ENCODE measurements around the gene PRKN.

The PRKN gene

GRCh38 chr6:161453558-161453957 lies 1274.0 kb downstream of the PRKN start:
- no peak for DNase-seq
- no peak overlapping the region for H3K27ac Mint-ChIP-seq
- peaks cover under 1% of the 10 kb centered on the region for H3K27me3 Mint-ChIP-seq (ENCODE audit: low read depth, poor library complexity)
- no peak for TF ChIP-seq CTCF (IDR thresholded peaks at IDR 0.05)
- no peaks in the 10 kb centered on the region for H3K9me3 Mint-ChIP-seq
- no peak overlapping the region for H3K4me3 Mint-ChIP-seq
- peaks cover 13% of the 10 kb centered on the region for H3K4me1 Mint-ChIP-seq
- no peaks in the 10 kb centered on the region for H3K36me3 Mint-ChIP-seq (ENCODE audit: low read depth)

GRCh38 chr6:161452241-161452640 lies 1275.3 kb downstream of the PRKN start:
- no peak overlapping the region for H3K4me3 Mint-ChIP-seq
- H3K9me3 Mint-ChIP-seq = no peaks in the 10 kb centered on the region
- no peak for TF ChIP-seq CTCF (IDR thresholded peaks at IDR 0.05)
- no peak overlapping the region for H3K27ac Mint-ChIP-seq
- no peak for DNase-seq
- H3K36me3 Mint-ChIP-seq (ENCODE audit: low read depth) = no peaks in the 10 kb centered on the region
- H3K27me3 Mint-ChIP-seq (ENCODE audit: low read depth, poor library complexity) = peaks cover 4% of the 10 kb centered on the region
- peaks cover under 1% of the 10 kb centered on the region for H3K4me1 Mint-ChIP-seq

GRCh38 chr6:161449521-161449920 lies 1278.0 kb downstream of the PRKN start:
- no peaks in the 10 kb centered on the region for H3K9me3 Mint-ChIP-seq
- H3K36me3 Mint-ChIP-seq (ENCODE audit: low read depth) = no peaks in the 10 kb centered on the region
- no peak overlapping the region for H3K27ac Mint-ChIP-seq
- DNase-seq = no peak
- no peak overlapping the region for H3K4me3 Mint-ChIP-seq
- peaks cover 11% of the 10 kb centered on the region for H3K27me3 Mint-ChIP-seq (ENCODE audit: low read depth, poor library complexity)
- TF ChIP-seq CTCF (IDR thresholded peaks at IDR 0.05) = no peak
- peaks cover 27% of the 10 kb centered on the region for H3K4me1 Mint-ChIP-seq

GRCh38 chr6:161446949-161447348 lies 1280.6 kb downstream of the PRKN start:
- Mint-ChIP-seq H3K9me3 (no peaks in the 10 kb centered on the region), H3K36me3 (ENCODE audit: low read depth) (no peaks in the 10 kb centered on the region), H3K27me3 (ENCODE audit: low read depth, poor library complexity) (peaks cover 11% of the 10 kb centered on the region), H3K27ac (no peak overlapping the region), H3K4me1 (peaks cover 47% of the 10 kb centered on the region), H3K4me3 (no peak overlapping the region)
- no peak for DNase-seq
- TF ChIP-seq CTCF (IDR thresholded peaks at IDR 0.05) = no peak

- no peak for DNase-seq
- H3K4me3 Mint-ChIP-seq = no peak overlapping the region
- H3K9me3 Mint-ChIP-seq = no peaks in the 10 kb centered on the region
- TF ChIP-seq CTCF (IDR thresholded peaks at IDR 0.05) = no peak
- peaks cover 11% of the 10 kb centered on the region for H3K27me3 Mint-ChIP-seq (ENCODE audit: low read depth, poor library complexity)
- H3K4me1 Mint-ChIP-seq = peaks cover 47% of the 10 kb centered on the region
- H3K36me3 Mint-ChIP-seq (ENCODE audit: low read depth) = no peaks in the 10 kb centered on the region
- H3K27ac Mint-ChIP-seq = no peak overlapping the region
Observed at GRCh38 chr6:161446296-161446925, 1281.2 kb downstream of the PRKN start.

Measured in nephron progenitor cell (in vitro differentiated cells).